Measurements from ENCODE around the gene ACYP2. TPM values are rescaled to one million over a fixed set of nuclear protein-coding genes. Genes with fewer than 3 reads are reported as not detected.
"Not testable (repeated sequence)": the region's sequence is repeated elsewhere in the genome, so short reads cannot be mapped to it uniquely, and the experiment has no call there.

ACYP2 gene
- total RNA-seq, 4 donors from 2014 or later = 15.6 to 25.1 (median 21.5) TPM

DNA sequence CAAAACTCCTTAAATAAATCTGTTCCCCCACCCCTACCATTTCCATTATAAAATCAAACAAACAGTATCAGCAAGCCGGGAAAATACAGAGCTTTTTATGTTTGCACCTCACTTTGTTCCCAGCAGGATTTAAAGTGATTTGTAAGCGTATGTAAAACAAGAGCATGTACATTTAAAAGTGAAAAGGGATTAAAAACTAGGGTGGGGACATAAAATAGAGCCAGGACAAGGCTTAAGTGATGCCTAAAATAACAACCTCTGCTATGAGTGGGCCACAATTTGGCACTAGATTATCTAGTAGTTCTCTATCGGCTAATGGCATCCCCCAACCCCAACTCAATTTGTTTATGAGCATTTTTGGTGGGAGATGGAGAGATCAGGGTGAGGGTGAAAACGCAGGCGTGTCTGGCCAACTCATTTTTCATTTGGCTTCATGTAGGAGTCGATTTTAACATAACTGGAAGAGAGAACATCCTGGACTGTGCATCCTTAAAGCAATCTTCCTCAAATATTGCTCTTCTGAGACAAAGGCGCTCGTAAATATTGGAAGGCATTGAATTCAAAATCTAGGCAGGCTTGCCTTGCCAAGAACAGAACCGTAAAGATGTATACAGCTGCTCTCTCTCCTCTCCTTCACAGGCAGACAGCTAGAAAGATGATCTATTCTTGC, 175.1 kb downstream of the ACYP2 start:
- Histone ChIP-seq H3K27me3 (no peaks in the 10 kb centered on the region), H3K4me3 (peak overlapping the region in 1 of 4 donors; percentile 32), H3K27ac (peak overlapping the region in 1 of 4 donors; percentile 52), H3K4me1 (peaks cover 0 to 16% (median 0%) of the 10 kb centered on the region in 4 donors), H3K36me3 (no peaks in the 10 kb centered on the region), H3K9me3 (no peaks in the 10 kb centered on the region)
- 56 to 70% methylated on average over 9 of the region's 9 CpGs for WGBS, 2 donors
- no peak for DNase-seq (ENCODE audit: low spot score in 2 of 2)
- TF ChIP-seq EP300 (IDR thresholded peaks at IDR 0.05) (no peak), POLR2A (IDR thresholded peaks at IDR 0.05) (no peak)
- TF ChIP-seq, protein P1, sequence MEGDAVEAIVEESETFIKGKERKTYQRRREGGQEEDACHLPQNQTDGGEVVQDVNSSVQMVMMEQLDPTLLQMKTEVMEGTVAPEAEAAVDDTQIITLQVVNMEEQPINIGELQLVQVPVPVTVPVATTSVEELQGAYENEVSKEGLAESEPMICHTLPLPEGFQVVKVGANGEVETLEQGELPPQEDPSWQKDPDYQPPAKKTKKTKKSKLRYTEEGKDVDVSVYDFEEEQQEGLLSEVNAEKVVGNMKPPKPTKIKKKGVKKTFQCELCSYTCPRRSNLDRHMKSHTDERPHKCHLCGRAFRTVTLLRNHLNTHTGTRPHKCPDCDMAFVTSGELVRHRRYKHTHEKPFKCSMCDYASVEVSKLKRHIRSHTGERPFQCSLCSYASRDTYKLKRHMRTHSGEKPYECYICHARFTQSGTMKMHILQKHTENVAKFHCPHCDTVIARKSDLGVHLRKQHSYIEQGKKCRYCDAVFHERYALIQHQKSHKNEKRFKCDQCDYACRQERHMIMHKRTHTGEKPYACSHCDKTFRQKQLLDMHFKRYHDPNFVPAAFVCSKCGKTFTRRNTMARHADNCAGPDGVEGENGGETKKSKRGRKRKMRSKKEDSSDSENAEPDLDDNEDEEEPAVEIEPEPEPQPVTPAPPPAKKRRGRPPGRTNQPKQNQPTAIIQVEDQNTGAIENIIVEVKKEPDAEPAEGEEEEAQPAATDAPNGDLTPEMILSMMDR (IDR thresholded peaks at IDR 0.05) = no peak

DNA sequence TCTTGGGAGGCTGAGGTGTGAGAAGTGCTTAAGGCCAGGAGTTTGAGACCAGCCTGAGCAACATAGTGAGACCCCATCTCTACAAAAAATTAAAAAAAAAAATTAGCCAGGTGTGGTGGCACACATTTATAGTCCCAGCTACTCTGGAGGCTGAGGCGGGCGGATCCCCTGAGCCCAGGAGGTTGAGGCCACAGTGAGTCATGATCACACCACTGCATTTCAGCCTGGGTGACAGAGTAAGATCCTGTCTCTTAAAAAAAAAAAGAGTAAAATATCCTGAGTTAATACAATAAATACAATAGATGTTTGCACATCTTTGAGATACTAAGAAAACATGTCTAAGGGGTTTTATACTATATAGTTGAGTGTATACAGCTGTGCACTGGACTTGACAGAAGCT, 179.2 kb downstream of the ACYP2 start:
- H3K9me3 ChIP-seq; H3K4me3 ChIP-seq; H3K36me3 ChIP-seq; H3K27ac ChIP-seq; H3K27me3 ChIP-seq; DNase-seq (ENCODE audit: low spot score in 2 of 2); H3K4me1 ChIP-seq: not testable (repeated sequence)
- WGBS, 2 donors = 98 to 100% methylated on average over 2 of the region's 2 CpGs

DNA sequence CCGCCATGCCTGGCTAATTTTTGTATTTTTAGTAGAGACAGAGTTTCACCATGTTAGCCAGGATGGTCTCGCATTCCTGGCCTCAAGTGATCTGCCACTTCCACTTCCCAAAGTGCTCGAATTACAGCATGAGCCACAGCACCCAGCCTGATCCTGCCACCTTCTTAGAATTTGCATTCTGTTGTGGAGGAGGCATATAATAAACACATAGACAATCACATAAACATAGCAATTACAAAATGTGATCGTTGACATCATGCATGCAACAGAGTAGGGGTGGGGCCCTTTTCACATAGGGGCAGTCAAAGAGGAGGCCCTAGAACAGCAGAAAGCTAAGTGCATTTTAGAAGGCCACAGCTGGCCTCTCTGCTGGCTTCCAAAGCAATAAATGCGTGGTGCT, 180.5 kb downstream of the ACYP2 start:
- TF ChIP-seq EP300 (IDR thresholded peaks at IDR 0.05) (no peak), POLR2A (IDR thresholded peaks at IDR 0.05) (no peak)
- TF ChIP-seq, protein P1 (IDR thresholded peaks at IDR 0.05) = no peak
- WGBS, 2 donors = 78 to 83% methylated on average over 5 of the region's 5 CpGs
- Histone ChIP-seq H3K4me1 (peaks cover 0 to under 1% (median 0%) of the 10 kb centered on the region in 4 donors), H3K27me3 (no peaks in the 10 kb centered on the region), H3K9me3 (no peaks in the 10 kb centered on the region), H3K36me3 (no peaks in the 10 kb centered on the region), H3K27ac (no peak overlapping the region), H3K4me3 (no peak overlapping the region)
- no peak for DNase-seq (ENCODE audit: low spot score in 2 of 2)

DNA sequence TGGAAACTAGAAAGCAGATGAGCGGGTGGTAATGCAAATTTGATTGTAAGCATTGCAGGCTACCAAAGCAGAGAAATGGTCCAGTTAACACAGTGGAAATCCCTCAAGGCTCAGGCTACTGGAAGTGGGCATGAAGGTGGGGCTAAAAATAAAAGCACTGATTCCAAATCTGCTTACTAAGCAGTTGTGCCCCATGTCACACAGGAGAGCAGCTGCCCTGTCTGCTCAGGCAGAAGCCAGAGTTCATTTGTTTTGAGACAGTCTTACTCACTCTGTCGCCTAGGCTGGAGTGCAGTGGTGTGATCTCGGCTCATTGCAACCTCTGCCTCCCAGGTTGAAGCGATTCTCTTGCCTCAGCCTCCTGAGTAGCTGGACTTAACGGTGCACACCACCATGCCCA, 183.1 kb downstream of the ACYP2 start:
- H3K4me3 ChIP-seq = no peak overlapping the region
- no peaks in the 10 kb centered on the region for H3K27me3 ChIP-seq
- DNase-seq (ENCODE audit: low spot score in 2 of 2) = no peak
- TF ChIP-seq EP300 (IDR thresholded peaks at IDR 0.05) (no peak), POLR2A (IDR thresholded peaks at IDR 0.05) (no peak)
- TF ChIP-seq, protein P1 (IDR thresholded peaks at IDR 0.05) = no peak
- no peak overlapping the region for H3K27ac ChIP-seq
- WGBS, 2 donors = 94 to 95% methylated on average over 5 of the region's 5 CpGs
- no peaks in the 10 kb centered on the region for H3K9me3 ChIP-seq
- no peaks in the 10 kb centered on the region for H3K4me1 ChIP-seq
- H3K36me3 ChIP-seq = no peaks in the 10 kb centered on the region

DNA sequence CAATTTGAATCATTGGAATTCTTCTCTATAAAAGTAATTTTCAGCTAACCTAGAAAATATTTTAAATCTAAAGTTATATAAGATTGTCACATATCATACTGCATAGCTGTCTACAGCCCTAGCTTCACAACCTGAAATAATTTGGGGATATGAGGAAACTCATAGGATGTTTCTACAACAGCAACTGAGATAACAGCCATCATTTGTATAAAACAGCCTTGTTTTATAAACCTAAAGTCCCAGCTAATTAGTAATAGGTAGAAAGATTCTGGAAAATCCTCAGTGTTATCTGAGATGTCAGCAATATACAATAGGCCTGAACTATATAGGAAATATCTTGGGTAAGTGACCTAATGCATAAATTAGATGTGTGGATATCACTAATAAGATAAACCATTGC, 188.2 kb downstream of the ACYP2 start:
- TF ChIP-seq EP300 (IDR thresholded peaks at IDR 0.05) = no peak
- TF ChIP-seq POLR2A (IDR thresholded peaks at IDR 0.05) = no peak
- TF ChIP-seq, protein P1 (IDR thresholded peaks at IDR 0.05) = no peak
- Histone ChIP-seq H3K36me3 (no peaks in the 10 kb centered on the region), H3K4me1 (no peaks in the 10 kb centered on the region), H3K4me3 (no peak overlapping the region), H3K9me3 (no peaks in the 10 kb centered on the region), H3K27me3 (no peaks in the 10 kb centered on the region), H3K27ac (no peak overlapping the region)
- DNase-seq (ENCODE audit: low spot score in 2 of 2) = no peak
